Stimulated activated CD8-positive, alpha-beta memory T cell treated with anti-CD3 and anti-CD28 coated beads, Interleukin-2, amount 100 ng/mL, for 1 hour (primary cell): Measurements from ENCODE around the gene GPR55.
A peak's percentile ranks its signal among the peaks of the same experiment; 100 is the strongest.
"Not testable (repeated sequence)": the region's sequence is repeated elsewhere in the genome, so short reads cannot be mapped to it uniquely, and the experiment has no call there.

ENCODE experiments used
- DNase-seq, 2 donors: peaks; one replicate each; pipeline ENCODE4 v3.0.0-alpha.2; 2020; ENCODE audit warnings: low read depth in 2 of 2

The GPR55 gene, protein sequence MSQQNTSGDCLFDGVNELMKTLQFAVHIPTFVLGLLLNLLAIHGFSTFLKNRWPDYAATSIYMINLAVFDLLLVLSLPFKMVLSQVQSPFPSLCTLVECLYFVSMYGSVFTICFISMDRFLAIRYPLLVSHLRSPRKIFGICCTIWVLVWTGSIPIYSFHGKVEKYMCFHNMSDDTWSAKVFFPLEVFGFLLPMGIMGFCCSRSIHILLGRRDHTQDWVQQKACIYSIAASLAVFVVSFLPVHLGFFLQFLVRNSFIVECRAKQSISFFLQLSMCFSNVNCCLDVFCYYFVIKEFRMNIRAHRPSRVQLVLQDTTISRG

DNA sequence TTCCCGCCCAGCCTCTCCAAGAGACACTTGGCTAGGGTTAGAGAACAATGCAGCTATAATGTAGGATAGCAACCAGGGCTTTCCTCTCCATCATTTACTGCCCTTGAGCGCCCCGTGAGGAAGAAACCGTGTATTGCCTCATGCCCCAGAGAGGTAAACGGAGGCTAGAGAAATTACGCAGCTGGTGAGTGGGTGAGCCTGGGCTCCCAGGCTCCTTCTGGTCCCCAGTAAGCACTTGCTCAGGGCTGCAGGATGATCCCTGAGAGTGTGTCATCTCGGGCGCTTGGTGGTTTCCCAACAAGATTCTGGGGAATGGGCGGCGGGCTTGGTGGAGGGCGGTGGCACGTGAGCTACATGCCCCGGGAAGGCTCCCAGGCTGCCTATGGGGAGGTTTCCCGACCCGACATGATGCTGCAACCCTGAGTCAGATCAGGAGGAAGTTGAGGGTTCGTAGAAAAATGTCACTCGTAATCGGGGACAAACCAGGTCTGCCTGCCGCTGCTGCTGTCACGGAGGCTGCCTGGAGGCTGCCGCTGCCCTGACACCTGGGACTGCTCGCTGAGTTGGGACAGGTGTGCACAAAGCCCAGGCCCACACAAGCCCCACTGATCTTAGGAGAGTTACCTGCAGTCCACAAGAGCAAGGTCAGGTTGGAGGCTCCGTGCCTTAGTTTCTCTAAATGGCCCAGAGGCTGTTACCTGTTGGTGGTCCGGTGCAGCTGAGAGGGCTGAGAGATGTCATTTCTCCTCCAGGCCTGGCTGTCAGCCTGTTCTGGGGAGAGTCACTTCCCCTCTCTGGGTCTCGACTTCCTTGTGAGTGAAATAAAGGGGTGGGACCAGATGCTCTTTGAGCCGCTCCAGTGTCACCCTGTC is at the start of gene GPR55:
Gene GPR55 (minus strand): TSS at position 773 of the 872 bp plus-strand sequence. CDS start 14,280 bp downstream, outside the sequence.
- DNase-seq, result no peak

DNA sequence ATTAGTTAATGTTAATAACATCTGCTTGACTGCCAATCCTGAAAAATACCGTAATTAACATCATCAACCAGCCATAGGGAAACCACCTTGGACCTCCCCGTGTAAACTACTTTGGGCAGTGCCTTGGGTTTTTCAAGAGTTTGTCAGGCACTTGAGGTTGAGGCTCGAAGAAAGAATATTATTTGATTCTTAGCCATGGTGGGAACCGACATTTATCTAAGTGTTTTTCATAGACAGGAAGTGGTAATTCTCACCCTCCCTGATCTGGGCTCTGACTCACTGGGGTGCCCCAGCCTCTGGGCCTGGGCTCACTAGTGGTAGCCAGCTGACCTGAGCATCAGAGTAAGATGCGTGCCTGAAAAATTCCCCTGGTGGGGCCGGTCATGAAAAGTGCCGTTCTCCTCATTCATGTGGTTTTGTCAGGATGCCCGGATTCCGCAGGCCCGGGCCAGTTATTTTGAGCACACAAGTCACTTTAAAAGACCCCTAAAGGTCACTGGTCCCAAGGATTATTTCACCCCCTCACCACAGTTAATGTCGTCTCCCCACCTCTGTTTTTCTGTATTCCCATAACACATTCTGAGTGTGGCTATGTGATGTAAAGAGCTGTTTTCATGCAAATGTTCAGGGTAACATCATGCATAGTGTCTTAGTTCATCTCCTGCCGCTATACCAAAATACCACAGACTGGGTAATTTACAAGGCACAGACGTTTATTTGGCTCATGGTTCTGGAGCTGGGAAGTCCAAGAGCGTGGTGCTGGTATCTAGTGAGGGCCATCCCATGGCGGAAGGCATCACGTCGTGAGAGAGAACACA is 49.3 kb upstream of the GPR55 start:
- peak; percentile 46 to 47 for DNase-seq

- DNase-seq, result no peak
These were observed 47.0 kb upstream of the GPR55 start for GRCh38 chr2:230972046-230972445.

- no peak for DNase-seq
These were observed 44.6 kb upstream of the GPR55 start for GRCh38 chr2:230969659-230970015.

GRCh38 chr2:230968921-230969658 is 44.0 kb upstream of the GPR55 start:
- DNase-seq, result no peak

GRCh38 chr2:230968314-230968713 is 43.3 kb upstream of the GPR55 start:
- DNase-seq, result not testable (repeated sequence)

DNA sequence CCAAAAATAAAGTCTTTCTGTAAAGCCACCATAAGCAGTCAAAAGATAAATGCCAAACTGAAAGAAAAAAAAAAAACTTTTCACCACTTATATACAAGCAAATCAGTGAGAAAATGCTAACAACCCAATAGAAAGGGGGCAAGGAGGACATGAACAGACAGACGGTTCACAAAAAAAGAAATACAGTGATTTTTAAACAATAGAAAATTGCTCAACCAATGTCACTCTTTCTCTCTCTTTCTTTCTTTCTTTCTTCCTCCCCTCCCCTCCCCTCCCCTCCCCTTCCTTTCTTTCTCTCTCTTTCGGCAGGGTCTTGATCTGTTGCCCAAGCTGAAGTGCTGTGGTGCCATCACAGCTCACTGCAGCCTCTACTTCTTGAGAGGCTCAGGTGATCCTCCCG is 42.1 kb upstream of the GPR55 start:
- DNase-seq, result no peak

DNA sequence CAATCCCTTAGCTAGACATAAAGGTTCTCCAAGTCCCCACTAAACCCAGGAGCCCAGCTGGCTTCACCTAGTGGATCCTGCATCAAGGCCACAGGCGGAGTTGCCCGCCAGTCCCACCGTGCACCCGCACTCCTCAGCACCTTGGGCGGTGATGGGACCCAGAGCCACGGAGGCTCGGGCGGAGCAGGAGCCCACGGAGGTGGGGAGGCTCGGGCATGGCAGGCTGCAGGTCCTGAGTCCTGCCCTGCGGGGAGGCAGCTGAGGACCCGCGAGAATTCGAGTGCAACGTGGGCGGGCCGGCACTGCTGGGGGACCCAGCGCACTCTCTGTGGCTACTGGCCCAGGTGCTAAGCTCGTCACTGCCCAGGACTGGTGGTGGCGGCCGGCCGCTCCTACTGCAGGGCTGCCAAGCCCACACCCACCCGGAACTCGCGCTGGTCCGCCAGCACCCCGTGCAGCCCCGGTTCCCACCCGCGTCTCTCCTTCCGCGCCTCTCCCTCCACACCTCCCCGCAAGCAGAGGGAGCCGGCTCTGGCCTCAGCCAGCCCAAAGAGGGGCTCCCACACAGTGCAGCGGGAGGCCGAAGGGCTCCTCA is 39.2 kb upstream of the GPR55 start:
- DNase-seq, result no peak

DNA sequence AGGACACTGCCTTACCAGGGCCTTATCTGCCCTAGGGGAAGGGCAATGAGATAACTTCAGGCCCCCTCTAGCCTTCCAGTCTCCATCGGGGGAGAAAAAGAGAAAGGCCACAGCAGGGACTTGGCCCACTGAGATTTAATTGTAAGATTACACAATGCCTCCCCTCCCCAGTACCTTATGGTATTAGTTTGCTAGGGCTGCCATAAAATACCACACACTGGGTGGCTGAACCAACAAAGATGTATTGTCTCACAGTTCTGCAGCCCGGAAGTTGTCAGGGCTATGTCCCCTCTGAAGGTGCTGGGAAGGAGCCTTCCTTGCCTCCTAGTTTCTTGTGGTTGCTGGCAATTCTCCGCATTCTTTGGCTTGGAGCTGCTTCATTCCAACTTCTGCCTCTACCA is 36.0 kb upstream of the GPR55 start:
- no peak for DNase-seq

DNA sequence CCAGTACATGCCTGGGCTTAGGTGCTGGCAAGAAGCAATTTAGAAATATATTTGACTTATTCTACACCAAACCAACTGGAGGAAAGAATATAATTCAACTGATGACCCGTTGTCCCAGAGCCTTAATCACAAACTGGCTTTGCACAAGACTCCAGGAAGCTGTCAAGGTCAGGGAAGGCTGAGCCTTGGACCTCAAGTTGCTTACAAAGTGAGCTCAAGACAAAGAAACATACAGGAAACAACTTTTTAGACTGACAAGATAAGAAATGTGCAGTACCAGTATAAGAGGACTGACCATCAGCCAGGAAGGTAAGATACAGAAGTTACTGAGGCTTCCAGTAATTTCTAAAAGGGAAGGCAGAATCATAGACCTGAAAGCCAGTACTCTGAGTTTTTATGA is 35.0 kb upstream of the GPR55 start:
- DNase-seq, result no peak

GRCh38 chr2:230958820-230959756 is 34.0 kb upstream of the GPR55 start:
- no peak for DNase-seq

DNA sequence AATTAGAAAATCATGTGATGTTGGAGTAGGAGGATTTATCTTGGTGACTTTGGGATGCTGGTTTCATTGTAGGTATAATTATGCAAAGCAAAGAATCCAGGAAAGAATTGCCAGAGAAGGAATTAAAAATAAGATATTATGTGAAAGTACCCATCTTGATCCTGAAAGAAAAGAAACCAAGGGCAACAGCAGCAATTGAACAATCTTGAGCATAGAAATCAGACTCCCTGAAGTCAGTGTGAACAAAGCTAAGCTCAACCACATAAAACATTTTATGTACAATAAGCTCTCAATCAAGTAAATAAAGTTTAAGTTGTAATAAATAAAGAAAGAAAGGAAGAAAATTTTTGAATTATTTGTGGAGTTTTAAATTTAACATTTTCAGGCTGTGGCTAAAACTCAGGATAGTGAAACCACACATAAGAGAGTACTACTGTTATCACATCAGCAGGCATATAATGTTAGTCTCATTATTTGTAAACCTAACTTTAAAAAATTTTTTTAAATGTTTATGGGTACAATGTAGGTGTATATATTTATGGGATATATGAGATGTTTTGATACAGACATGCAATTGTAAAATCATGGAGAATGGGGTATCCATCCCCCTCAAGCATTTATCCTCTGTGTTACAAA is 32.8 kb upstream of the GPR55 start:
- DNase-seq, result no peak

DNA sequence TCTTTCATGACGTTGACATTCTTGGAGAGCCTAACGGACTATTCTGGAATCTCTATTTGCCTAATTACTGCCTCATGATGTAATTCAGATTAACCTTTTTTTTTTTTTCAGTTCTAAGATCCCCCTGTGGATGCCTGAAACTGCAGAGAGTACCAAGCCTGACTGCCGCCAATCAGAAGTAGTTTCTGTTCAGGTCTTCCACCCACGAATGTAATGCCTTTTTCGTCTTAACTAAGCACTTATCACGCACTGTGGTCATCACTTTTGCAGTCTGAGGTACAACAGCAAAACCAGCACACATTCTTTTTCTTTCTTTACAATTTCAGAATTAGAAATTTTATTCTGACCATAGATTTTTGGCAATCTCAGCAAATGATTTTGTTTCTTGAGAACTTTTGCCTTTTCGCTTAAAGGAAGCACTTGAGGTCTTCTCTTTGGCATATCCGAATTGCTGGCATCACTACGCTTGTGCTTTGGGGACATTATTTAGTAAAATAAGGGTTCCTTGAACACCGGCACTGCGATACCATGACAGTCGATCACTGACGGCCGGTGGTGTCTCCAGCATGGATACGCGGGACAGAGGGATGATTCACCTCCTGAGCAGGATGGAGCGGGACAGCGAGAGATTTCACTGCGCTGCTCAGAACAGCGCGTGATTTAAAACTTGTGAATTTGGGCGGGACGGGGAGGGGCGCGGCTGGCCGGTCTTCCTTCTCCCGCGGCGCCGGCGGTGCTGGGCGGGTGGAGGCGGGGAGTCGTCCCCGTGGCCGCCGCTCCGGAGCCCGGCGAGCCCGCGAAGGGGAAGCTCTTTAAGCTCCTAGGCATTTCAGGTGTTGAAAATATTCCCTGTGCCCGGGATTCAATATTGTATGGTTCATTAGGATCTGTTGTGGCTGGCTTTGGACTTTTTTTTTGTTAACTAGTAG is 32.0 kb upstream of the GPR55 start:
- peak in 1 of 2 donors; percentile 2 for DNase-seq

- DNase-seq, result no peak
These were observed 30.2 kb upstream of the GPR55 start for GRCh38 chr2:230955163-230955737.

- no peak for DNase-seq
These were observed 29.7 kb upstream of the GPR55 start for GRCh38 chr2:230954746-230955145.

- no peak for DNase-seq
These were observed 28.8 kb upstream of the GPR55 start for GRCh38 chr2:230953845-230954244.

DNA sequence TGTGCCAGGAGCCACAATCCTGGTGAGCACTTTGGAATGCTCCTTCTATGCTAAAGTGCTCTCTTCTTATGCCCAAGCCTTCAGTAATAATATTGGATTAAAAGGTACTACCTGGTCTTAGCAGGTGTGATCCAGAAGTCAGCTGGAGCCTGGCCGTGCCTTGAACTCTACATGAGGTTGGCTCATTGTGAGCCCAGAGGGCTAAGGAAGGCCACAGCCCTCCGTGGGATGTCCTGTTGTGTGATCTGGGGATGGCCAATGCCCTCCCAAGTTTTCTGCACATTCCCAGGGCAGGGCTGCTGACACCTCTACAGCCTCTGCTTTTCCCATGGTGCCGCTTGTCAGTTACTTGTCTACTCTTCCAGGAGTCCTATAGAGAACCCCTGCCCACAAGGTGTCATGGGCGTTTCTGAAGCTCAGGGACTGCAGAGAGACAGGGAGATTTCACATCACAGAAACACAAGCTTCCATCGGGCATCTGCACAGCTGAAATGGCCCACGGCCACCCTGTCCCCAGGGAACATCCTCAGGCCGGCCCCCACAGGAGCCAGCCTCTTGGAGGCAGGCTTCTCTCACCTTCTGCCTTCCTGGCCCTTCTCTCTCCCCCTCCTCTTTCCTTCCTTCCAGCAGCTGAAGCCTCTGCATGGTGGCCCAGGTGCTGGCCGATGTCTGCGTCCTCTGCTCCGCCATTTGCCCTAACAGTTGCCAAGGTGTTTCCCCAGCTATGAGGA is 27.3 kb upstream of the GPR55 start:
- DNase-seq, result no peak
